Measurements from ENCODE around the gene EXOC3L2. TPM values are rescaled to one million over a fixed set of nuclear protein-coding genes. Genes with fewer than 3 reads are reported as not detected.

EXOC3L2 gene
- total RNA-seq, 4 donors from 2014 or later: 1.4 to 4.1 (median 2.7) TPM

DNA sequence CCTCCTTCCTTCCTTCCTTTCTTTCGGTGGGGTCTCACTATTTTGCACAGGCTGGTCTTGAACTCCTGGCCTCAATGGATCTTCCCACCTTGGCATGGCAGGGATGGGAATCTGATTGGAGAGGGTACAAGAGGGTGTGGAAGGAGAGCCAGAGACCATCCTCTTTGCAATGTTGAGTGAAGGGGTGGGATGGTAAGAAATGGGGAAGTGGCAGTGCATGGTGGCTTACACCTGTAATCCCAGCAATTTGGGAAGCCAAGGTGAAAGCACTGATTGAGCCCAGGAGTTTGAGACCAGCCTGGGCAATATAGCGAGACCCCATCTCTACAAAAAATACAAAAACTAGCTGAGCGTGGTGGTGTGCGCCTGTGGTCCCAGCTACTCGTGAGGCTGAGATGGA lies 61.1 kb downstream of the EXOC3L2 start:
- no peak for ATAC-seq (ENCODE audit: low FRiP score)
- DNase-seq (ENCODE audit: low spot score): no peak
- TF ChIP-seq, protein P1, sequence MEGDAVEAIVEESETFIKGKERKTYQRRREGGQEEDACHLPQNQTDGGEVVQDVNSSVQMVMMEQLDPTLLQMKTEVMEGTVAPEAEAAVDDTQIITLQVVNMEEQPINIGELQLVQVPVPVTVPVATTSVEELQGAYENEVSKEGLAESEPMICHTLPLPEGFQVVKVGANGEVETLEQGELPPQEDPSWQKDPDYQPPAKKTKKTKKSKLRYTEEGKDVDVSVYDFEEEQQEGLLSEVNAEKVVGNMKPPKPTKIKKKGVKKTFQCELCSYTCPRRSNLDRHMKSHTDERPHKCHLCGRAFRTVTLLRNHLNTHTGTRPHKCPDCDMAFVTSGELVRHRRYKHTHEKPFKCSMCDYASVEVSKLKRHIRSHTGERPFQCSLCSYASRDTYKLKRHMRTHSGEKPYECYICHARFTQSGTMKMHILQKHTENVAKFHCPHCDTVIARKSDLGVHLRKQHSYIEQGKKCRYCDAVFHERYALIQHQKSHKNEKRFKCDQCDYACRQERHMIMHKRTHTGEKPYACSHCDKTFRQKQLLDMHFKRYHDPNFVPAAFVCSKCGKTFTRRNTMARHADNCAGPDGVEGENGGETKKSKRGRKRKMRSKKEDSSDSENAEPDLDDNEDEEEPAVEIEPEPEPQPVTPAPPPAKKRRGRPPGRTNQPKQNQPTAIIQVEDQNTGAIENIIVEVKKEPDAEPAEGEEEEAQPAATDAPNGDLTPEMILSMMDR (IDR thresholded peaks at IDR 0.05): no peak

DNA sequence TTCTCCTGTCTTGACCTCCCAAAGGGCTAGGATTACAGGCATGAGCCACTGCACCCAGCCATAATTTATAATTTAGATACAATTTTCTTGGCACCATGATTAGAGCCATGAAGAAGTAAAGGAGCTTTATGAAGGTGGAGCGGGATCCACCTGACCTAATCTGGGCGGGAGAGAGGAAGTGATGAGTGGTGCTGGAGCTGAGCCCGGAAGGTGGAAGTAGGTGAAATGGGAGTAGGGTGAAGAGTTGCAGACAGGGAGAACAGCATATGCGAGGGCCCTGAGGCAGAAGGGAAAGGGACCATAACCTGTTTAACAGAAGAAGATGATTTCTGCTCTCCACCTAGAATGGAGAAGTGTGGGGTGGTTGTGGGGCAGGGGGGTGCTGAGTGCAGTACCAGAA lies 62.4 kb downstream of the EXOC3L2 start:
- ATAC-seq (ENCODE audit: low FRiP score): no peak
- TF ChIP-seq, protein P1 (IDR thresholded peaks at IDR 0.05): no peak
- no peak for DNase-seq (ENCODE audit: low spot score)

GRCh38 chr19:45180936-45181335 lies 64.3 kb downstream of the EXOC3L2 start:
- ATAC-seq (ENCODE audit: low FRiP score): no peak
- TF ChIP-seq, protein P1 (IDR thresholded peaks at IDR 0.05): no peak
- DNase-seq (ENCODE audit: low spot score): no peak

GRCh38 chr19:45179892-45180370 lies 65.3 kb downstream of the EXOC3L2 start:
- ATAC-seq (ENCODE audit: low FRiP score) (no peak), DNase-seq (ENCODE audit: low spot score) (no peak)
- TF ChIP-seq, protein P1 (IDR thresholded peaks at IDR 0.05): no peak

DNA sequence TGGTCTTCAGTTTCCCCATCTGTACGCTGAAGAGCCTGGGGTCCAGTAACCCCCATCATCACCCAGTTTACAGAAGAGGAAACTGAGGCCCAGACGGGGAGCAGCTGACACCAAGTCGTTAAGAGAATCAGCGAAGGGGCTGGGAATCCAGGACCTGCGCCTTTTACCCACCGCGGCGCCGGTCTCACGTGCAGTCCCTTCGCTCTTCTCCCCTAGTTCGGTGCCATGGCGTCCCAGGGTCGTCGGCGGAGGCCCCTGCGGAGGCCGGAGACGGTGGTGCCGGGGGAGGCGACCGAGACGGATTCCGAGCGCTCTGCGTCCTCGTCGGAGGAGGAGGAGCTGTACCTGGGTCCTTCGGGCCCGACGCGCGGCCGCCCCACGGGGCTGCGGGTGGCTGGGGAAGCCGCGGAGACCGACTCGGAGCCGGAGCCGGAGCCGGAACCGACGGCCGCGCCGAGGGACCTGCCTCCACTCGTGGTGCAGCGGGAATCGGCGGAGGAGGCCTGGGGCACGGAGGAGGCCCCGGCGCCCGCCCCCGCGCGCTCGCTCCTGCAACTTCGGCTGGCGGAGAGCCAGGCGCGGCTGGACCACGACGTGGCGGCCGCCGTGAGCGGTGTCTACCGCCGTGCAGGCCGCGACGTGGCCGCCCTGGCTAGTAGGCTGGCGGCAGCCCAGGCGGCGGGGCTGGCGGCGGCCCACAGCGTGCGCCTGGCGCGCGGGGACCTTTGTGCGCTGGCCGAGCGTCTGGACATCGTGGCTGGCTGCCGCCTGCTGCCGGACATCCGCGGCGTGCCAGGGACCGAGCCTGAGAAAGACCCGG lies 65.9 kb downstream of the EXOC3L2 start:
- TF ChIP-seq, protein P1 (IDR thresholded peaks at IDR 0.05): no peak
- no peak for DNase-seq (ENCODE audit: low spot score)
- ATAC-seq (ENCODE audit: low FRiP score): no peak

DNA sequence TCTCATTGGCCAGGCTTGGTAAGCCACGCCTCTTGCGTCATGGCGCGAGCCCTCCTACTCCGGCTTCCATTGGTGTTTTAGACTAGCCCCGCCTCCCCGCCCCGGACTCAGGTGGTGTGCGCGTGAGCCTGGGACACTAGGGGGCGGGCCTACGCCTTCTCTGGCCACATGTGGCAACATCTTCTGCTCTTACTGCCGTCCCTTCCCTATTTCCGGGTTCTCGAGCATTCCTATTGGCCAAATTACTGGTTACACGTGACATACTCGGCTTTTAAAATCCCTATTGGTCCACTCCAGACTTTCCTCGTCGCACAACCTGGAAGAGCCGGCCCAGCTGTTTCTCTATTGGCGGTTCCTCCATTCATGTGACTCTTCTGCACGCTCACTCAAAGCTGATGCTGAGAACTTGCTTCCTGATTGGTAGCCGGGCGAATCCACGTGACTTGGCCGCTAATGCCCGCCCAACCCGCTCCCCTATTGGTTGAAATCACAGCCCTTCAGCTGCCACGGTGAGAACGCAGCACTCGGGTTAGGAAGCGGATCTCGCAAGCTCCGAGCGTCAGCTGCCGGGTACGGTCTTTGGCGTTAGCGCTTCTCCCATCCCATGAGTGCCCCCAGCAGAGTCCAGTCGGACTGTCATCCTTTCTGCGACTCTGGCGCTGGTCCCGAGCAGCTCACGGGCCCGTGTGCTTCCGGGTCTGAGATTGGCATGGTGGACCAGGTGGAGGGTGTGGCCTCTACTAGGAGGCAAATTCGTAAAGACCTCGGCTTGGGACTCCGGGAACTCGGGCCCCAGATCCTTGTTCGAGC lies 66.7 kb downstream of the EXOC3L2 start, which contains the start of gene BLOC1S3:
Gene BLOC1S3 (plus strand): TSS at position 523 of the 810 bp plus-strand sequence. CDS start 513 bp downstream, outside the sequence.
- peak; percentile 96 for ATAC-seq (ENCODE audit: low FRiP score)
- TF ChIP-seq, protein P1 (IDR thresholded peaks at IDR 0.05): no peak
- peak; percentile 99 for DNase-seq (ENCODE audit: low spot score)

All from omental fat pad (tissue), 4 donors.